Right ventricle myocardium superior (tissue), 1 donor: ENCODE results near the gene MAP4. TPM values are rescaled to one million over a fixed set of nuclear protein-coding genes. Genes with fewer than 3 reads are reported as not detected.
A peak's percentile ranks its signal among the peaks of the same experiment; 100 is the strongest.
"Not testable (repeated sequence)": the region's sequence is repeated elsewhere in the genome, so short reads cannot be mapped to it uniquely, and the experiment has no call there.

Experiments
- ATAC-seq: fragments of 200-7000 bp; cut with Tn5 transposase; one replicate; pipeline ENCODE4 v1.9.1; 2020; ENCODE audit warnings: mild to moderate bottlenecking; ENCODE audit not compliant: poor library complexity
- DNase-seq: peaks from one replicate; pipeline ENCODE4 v3.0.0-alpha.2; 2020
- intact Hi-C: fragments of 100-400 bp; cut with DNase I; formaldehyde crosslinking; loops from one replicate; pipeline ENCODE4 v1.11.2; 2022
- total RNA-seq: library from RNA; stranded (reverse); fragmentation: NEBNext Ultra II Directional; extraction: Animal tissue kit (Norgen Biotek cat#: 25700); gene quantifications from one replicate; pipeline ENCODE4 v1.2.1, GENCODE V29; 2021
- donor health status: DM: no; HTN: yes; CAD: no; lungs with severe emphysema.

The MAP4 gene
- total RNA-seq, 1 donor from 2014 or later = 426 TPM

DNA sequence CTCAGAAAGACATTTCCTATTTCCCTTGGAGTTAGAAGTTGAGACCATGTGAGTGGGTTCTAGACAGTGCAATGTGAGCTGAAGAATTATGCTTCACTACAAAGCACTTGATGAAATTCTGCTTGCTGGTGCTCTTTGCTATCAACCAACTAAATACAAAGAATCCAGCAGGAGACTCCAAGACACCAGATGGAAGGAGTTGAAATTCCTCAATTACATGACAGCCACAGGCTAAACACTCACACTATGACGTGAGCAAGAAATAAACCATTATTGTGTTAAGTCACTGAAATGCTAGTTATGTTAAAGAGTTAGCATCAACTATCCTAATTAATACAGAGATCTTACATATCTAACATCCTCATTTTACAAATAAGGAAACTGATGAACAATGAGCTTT is 8.2 kb upstream of the MAP4 start:
- intact Hi-C loops = loop anchor here (10.0 kb wide), 1 partner anchor 50 kb away; no protein-coding TSS in a partner anchor

DNA sequence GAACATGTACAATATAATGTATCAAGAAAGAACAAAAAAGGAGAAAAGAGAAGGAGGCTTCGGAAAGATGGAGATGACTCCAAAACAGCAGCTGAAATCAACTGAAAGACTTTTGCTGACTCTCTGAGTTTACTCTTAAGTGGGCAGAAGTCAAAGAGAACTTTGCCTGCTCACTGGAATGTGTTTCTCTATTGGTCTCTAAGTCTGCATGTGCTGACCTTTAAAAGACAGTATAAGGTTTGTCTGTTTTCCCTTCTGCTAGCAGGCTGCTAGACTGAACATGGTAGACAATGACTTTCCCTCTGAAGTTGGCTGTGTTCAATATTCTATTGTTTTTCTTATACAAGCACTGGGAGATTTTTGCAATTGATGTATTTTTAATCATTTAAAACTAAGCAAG is 7.2 kb upstream of the MAP4 start:
- intact Hi-C loops = loop anchor here (10.0 kb wide), 1 partner anchor 51 kb away; no protein-coding TSS in a partner anchor
- ATAC-seq = peak; percentile 73
- no peak for DNase-seq

More for the DNA sequence above, 8.2 kb upstream of the MAP4 start:
- no peak for ATAC-seq
- no peak for DNase-seq

- no peak for DNase-seq
- intact Hi-C loops = loop anchor here (10.0 kb wide), 1 partner anchor 53 kb away; no protein-coding TSS in a partner anchor
- no peak for ATAC-seq
These were observed 6.0 kb upstream of the MAP4 start for GRCh38 chr3:48022178-48022577.

DNA sequence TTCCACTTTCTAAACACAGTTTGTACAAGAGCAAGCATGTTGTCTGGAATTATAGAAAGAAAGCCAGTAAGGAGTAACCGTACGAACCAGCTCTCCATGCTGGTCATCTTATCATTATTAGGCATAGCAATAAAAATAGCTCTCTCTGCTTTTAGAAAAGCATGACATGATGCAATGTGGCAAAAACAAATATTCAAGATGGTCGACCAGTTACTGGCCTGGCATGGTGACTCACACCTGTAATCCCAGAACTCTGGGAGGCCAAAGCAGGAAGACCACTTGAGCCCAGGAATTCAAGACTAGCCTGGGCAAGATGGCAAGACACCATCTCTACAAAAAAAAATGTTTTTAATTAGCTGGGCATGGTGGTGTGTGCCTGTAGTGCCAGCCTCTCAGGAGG is 2.6 kb upstream of the MAP4 start:
- DNase-seq (no peak), ATAC-seq (no peak)
- intact Hi-C loops = no loop called here

DNA sequence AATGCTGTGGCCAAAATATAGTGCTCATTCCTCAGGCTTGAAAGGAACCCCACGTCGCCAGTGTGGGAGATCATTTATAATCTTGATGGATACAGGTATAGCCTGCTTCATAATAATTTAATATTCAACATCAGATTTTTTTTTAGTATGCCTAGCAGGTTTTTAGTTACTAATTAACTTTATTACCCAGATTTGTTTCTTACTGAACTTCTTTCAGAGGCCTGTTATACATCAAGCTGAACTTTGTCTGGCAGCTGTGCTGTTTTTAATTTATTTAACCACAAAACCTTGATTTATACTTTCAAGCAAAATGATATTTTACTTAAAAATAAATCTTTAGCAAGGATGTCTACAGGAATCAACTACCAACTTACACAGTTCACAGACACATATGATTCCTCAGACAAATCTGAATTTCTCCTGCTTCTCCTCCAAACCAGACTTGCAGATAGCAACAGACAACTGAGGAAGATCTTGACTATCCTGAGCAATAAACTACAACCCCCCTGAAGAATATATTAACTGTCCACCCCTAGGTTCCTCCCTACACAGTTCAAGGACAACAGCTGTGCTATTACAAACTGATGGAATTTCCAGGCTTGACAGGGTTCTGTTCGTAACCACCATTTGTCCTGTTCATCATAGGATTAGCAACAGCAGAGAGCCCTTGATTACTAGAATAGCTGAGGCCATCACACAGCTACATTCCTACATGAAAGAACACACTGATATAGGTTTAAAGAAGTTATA is 610 bp downstream of the MAP4 start:
- intact Hi-C loops = no loop called here
- DNase-seq = no peak
- ATAC-seq = peak; percentile 4

GRCh38 chr3:48014358-48014757 is 1.9 kb downstream of the MAP4 start:
- DNase-seq (no peak), ATAC-seq (no peak)
- intact Hi-C loops = no loop called here

DNA sequence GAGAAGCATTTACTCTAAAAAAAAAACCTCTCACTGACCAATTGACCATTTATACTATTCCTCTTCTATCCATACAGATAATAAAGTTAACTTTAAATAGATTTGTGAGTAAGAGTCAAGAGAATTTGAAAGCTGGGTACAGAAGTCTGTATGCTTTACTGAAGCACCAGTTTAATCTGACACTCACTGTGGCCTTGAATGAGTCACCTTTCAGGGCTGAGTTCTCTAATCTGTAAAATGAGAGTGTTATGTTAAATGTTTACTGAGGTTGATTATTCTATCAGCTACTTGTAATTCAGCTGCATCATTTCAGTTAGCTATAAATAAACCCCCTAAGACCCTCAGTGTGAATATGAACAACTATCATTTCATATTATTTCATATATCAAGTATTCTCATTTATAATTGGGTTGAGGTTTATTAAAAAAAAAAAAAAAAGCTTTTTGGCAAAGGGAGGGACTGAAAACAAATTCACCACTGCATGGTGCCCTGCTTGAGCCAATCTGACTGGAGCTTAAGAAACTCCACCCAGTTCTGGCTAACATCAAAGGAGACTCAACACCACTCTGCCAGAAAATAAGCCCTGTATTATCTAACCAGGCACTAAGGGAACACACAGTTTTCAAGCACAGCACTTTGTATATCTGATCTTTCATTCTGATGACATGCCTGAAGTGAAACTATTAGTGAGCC is 2.8 kb downstream of the MAP4 start:
- ATAC-seq (peak; percentile 91), DNase-seq (no peak)
- intact Hi-C loops = no loop called here

DNA sequence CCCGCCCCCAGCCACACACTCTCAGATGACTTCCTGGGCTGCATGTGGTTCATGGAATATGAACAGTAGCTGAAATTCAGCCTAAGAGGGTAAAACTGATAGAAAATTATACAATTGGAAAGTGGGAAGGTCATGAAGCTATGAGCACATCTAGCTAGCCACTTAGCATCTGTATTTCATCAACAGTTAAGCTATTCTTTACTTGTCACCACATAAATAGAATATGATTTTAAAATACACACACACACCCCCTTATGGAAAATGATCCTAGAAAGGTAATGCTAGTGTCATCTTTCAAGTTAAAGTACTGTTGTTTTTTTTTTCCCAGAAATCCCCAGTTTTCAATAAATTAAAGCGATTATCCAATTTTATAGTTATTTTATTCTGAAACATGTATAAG is 3.6 kb downstream of the MAP4 start:
- ATAC-seq = peak; percentile 36
- DNase-seq = no peak
- intact Hi-C loops = no loop called here

DNA sequence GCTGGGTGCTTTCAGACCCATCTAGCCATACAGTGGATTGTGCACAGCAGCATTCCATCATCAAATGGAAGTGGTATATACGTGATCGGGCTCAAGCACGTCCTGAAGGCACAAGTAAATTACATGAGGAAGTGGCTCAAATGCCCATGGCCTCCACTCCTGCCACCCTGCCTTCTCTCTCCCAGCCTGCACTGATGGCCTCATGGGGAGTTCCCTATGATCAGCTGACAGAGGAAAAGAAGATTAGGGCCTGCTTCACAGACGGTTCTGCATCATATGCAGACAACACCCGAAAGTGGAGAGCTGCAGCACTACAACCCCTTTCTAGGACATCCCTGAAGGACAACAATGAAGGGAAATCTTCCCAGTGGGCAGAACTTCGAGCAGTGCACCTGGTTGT is 8.2 kb downstream of the MAP4 start:
- intact Hi-C loops, ATAC-seq, DNase-seq: not testable (repeated sequence)

- intact Hi-C loops = not testable (repeated sequence)
These were observed 8.9 kb downstream of the MAP4 start for GRCh38 chr3:48007361-48007760.

DNA sequence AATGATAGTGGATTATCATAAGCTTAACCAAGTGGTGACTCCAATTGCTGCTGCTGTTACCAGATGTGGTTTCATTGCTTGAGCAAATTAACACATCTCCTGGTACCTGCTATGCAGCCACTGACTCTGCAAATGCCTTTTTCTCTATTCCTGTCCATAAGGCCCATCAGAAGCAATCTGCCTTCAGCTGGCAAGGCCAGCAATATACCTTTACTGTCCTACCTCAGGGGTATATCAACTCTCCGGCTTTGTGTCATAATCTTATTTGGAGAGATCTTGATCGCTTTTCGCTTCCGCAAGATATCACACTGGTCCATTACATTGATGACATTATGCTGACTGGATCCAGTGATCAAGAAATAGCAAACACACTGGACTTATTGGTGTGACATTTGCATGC is 9.4 kb downstream of the MAP4 start:
- intact Hi-C loops, DNase-seq, ATAC-seq: not testable (repeated sequence)

More at GRCh38 chr3:48007361-48007760, 8.9 kb downstream of the MAP4 start:
- not testable (repeated sequence) for DNase-seq, ATAC-seq

DNA sequence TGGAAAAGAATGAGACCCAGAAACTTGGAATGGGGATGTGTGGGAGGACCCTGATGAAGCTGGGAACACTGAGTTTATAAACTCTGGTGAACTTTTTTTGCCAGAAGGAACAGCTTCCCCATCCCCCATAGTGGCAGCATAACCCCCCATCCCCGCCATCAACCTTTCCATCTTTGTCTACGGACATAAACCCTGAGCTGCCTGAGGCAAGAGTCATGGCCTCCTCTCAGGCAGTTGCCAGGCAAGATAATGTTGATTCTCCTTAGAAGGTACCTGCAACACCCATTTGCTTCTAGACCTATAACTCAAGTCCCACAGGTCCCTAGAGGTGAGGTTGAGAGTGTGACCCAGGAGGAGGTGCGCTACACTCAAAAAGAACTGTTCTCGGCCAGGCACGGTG is 11.5 kb downstream of the MAP4 start:
- no peak for DNase-seq
- intact Hi-C loops = no loop called here
- no peak for ATAC-seq

DNA sequence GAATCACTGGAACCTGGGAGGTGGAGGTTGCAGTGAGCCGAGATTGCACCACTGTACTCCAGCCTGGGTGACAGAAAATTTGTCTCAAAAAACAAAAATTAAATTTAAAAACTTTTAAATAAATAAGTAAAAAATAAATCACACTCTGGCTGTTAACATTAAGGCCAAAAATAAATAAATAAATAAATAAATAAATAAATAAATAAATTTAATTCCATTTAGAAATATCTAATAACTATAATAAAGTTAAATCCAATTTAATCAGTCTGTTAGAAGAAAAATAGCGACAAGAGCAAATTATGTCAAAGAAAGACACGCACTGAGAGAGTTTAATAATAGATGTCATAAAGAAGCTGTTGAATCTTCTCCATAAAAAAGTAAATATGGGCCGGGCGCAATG is 13.4 kb downstream of the MAP4 start:
- intact Hi-C loops = no loop called here
- DNase-seq = no peak
- ATAC-seq = no peak

DNA sequence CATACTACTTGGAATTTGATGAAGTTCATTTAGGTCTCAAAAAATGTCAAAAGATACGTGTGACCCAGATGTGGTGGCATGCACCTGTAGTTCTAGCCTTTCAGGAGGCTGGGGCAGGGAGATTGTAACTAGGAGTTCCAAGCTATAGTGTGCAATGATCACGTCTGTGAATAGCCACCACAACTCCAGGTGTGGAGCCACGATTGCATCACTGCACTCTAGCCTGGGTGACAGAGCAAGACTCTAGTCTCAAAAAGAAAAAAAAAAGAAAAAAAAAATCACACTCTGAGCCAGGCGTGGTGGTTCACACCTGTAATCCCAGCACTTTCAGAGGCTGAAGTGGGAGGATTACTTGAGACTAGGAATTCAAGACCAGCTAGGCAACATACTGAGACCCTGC is 14.2 kb downstream of the MAP4 start:
- no peak for ATAC-seq
- intact Hi-C loops = no loop called here
- DNase-seq = no peak

DNA sequence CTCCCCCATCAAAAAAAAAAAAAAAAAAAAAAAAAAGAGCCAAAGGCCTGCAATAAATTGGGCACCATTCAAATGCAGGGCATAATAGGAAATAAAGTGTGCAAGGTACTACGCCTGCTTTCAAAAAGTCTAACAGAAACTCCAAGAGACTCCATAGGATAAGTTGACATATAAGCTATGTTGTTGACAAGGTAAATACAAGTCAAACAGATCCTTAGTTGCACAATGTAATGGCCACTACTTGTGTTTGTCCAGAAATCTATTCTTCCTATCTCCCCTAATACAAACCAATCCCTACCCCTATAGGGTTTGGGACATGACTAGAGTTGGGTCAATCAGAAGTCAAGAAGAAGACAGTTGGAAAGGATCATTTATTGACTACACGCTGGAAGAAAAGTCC is 16.0 kb downstream of the MAP4 start:
- no peak for ATAC-seq
- intact Hi-C loops = no loop called here
- DNase-seq = no peak

DNA sequence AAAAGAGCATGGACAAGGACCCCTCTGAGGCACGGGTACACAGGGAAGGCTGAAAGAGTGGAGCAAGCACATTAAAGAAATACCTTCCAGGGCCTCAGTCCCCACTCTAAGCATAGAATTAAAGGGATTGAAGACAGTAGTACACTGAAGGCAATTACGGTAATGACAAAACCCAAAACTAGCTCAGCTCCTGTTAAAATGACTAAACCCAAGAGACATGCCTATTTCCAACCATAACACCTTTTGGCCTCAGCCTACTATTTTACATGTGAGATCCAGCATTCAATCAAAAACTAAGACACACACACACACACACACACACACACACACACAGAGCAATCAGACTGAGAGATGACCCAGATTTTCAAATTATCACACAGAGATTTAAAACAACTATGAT is 19.8 kb downstream of the MAP4 start:
- intact Hi-C loops = loop anchor here (5.0 kb wide), 1 partner anchor 156 kb away; no protein-coding TSS in a partner anchor

GRCh38 chr3:47994180-47994579 is 22.0 kb downstream of the MAP4 start:
- no peak for DNase-seq
- intact Hi-C loops = no loop called here
- ATAC-seq = no peak

More for the DNA sequence above, 19.8 kb downstream of the MAP4 start:
- ATAC-seq (no peak), DNase-seq (no peak)

- no peak for ATAC-seq
- intact Hi-C loops = no loop called here
These were observed 24.9 kb downstream of the MAP4 start for GRCh38 chr3:47991341-47991740.

DNA sequence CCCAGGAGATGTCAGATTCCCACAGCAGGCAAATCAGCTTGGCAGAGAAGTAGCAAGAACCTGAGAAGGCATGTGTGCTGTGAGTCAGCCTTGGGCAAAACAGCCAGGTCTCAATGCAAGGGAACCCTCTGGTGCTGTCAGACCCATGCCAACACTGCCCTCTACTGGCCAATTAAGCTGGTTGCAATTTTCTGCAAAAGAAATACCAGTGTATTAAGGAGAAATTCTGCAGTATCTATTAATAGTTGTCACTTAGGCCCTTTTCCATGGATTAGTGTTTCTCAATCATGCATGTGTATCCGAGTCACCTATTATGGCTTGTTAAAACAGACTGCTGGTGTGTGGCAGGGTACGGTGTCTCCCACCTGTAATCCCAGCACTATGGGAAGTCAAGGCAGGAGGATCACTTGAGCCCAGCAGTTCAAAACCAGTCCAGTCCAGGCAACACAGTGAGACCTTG is 26.2 kb downstream of the MAP4 start:
- DNase-seq = peak; percentile 64
- ATAC-seq = peak; percentile 93
- intact Hi-C loops = loop anchor here (5.0 kb wide), 1 partner anchor 148 kb away; no protein-coding TSS in a partner anchor

More at GRCh38 chr3:47991341-47991740, 24.9 kb downstream of the MAP4 start:
- no peak for DNase-seq

- DNase-seq = no peak
- intact Hi-C loops = loop anchor here (5.0 kb wide), 1 partner anchor 143 kb away; no protein-coding TSS in a partner anchor
These were observed 30.8 kb downstream of the MAP4 start for GRCh38 chr3:47985381-47985780.

More at GRCh38 chr3:47985381-47985780, 30.8 kb downstream of the MAP4 start:
- ATAC-seq = peak; percentile 23
